ENCODE results near the gene PSMA7.

Gene PSMA7

GRCh38 chr20:62118113-62119043 lies 24.8 kb downstream of the PSMA7 start:
- Histone ChIP-seq H3K9me2 (replicated peaks; ENCODE audit: low read depth, low read length) (no peaks in the 10 kb centered on the region), H3K4me2 (ENCODE audit: low read depth, low read length, poor library complexity, severe bottlenecking) (peak overlapping the region; percentile 71), H2AFZ (ENCODE audit: low read length) (no peak overlapping the region), H3K4me1 (ENCODE audit: insufficient read depth, low read length, poor library complexity, severe bottlenecking) (peaks cover 44% of the 10 kb centered on the region), H3K9ac (ENCODE audit: low read depth, low read length, poor library complexity, severe bottlenecking) (peak overlapping the region; percentile 69), H4K20me1 (ENCODE audit: insufficient read depth, low read length, poor library complexity, severe bottlenecking) (peaks cover 6% of the 10 kb centered on the region), H3K27me3 (ENCODE audit: insufficient read depth, low read length, poor library complexity, severe bottlenecking) (no peaks in the 10 kb centered on the region), H3K9me3 (ENCODE audit: insufficient read depth, low read depth, low read length) (no peaks in the 10 kb centered on the region), H3F3A (ENCODE audit: low read depth) (peaks cover 2% of the 10 kb centered on the region; the same call in 1 of the 2 replicates), H3K4me3 (ENCODE audit: low read length, poor library complexity, severe bottlenecking) (peak overlapping the region; percentile 61), H3K36me3 (ENCODE audit: insufficient read depth, low read length) (no peaks in the 10 kb centered on the region), H3K79me2 (ENCODE audit: insufficient read depth, low read length) (peaks cover 18% of the 10 kb centered on the region)
- no peak for TF ChIP-seq EZH2phosphoT487 (IDR thresholded peaks at IDR 0.05; ENCODE audit: borderline replicate concordance)
- no peak for TF ChIP-seq CTCF (conservative IDR thresholded peaks at IDR 0.05; ENCODE audit: low read length)

- Histone ChIP-seq H3K27me3 (ENCODE audit: insufficient read depth, low read length, poor library complexity, severe bottlenecking) (no peaks in the 10 kb centered on the region), H3K79me2 (ENCODE audit: insufficient read depth, low read length) (peaks cover 11% of the 10 kb centered on the region; the same call in 1 of the 2 replicates), H3K4me2 (ENCODE audit: low read depth, low read length, poor library complexity, severe bottlenecking) (peak overlapping the region; percentile 71), H3K9me2 (replicated peaks; ENCODE audit: low read depth, low read length) (no peaks in the 10 kb centered on the region), H3F3A (ENCODE audit: low read depth) (peaks cover 2% of the 10 kb centered on the region; the same call in 1 of the 2 replicates), H3K36me3 (ENCODE audit: insufficient read depth, low read length) (no peaks in the 10 kb centered on the region), H4K20me1 (ENCODE audit: insufficient read depth, low read length, poor library complexity, severe bottlenecking) (no peaks in the 10 kb centered on the region), H3K4me1 (ENCODE audit: insufficient read depth, low read length, poor library complexity, severe bottlenecking) (peaks cover 41% of the 10 kb centered on the region), H3K9ac (ENCODE audit: low read depth, low read length, poor library complexity, severe bottlenecking) (peak overlapping the region; percentile 69), H3K9me3 (ENCODE audit: insufficient read depth, low read depth, low read length) (no peaks in the 10 kb centered on the region), H3K4me3 (ENCODE audit: low read length, poor library complexity, severe bottlenecking) (peak overlapping the region; percentile 61), H2AFZ (ENCODE audit: low read length) (no peak overlapping the region)
- TF ChIP-seq CTCF (conservative IDR thresholded peaks at IDR 0.05; ENCODE audit: low read length) (no peak), EZH2phosphoT487 (IDR thresholded peaks at IDR 0.05; ENCODE audit: borderline replicate concordance) (no peak)
These were observed 25.5 kb downstream of the PSMA7 start for GRCh38 chr20:62117658-62118057.

GRCh38 chr20:62117362-62117646 lies 25.9 kb downstream of the PSMA7 start:
- Histone ChIP-seq H2AFZ (ENCODE audit: low read length) (no peak overlapping the region), H3K36me3 (ENCODE audit: insufficient read depth, low read length) (no peaks in the 10 kb centered on the region), H3K27me3 (ENCODE audit: insufficient read depth, low read length, poor library complexity, severe bottlenecking) (no peaks in the 10 kb centered on the region), H3K4me3 (ENCODE audit: low read length, poor library complexity, severe bottlenecking) (peak overlapping the region; percentile 61), H4K20me1 (ENCODE audit: insufficient read depth, low read length, poor library complexity, severe bottlenecking) (no peaks in the 10 kb centered on the region), H3K4me1 (ENCODE audit: insufficient read depth, low read length, poor library complexity, severe bottlenecking) (peaks cover 41% of the 10 kb centered on the region), H3K9ac (ENCODE audit: low read depth, low read length, poor library complexity, severe bottlenecking) (peak overlapping the region; percentile 23), H3K79me2 (ENCODE audit: insufficient read depth, low read length) (peaks cover 10% of the 10 kb centered on the region; the same call in 1 of the 2 replicates), H3K9me3 (ENCODE audit: insufficient read depth, low read depth, low read length) (no peaks in the 10 kb centered on the region; the same call in 1 of the 2 replicates), H3K4me2 (ENCODE audit: low read depth, low read length, poor library complexity, severe bottlenecking) (peak overlapping the region; percentile 71), H3F3A (ENCODE audit: low read depth) (peaks cover 2% of the 10 kb centered on the region; the same call in 1 of the 2 replicates), H3K9me2 (replicated peaks; ENCODE audit: low read depth, low read length) (no peaks in the 10 kb centered on the region)
- no peak for TF ChIP-seq EZH2phosphoT487 (IDR thresholded peaks at IDR 0.05; ENCODE audit: borderline replicate concordance)
- no peak for TF ChIP-seq CTCF (conservative IDR thresholded peaks at IDR 0.05; ENCODE audit: low read length)

All from Loucy (cell line).